Neural cell (in vitro differentiated cells): ENCODE results near the gene CENPV. TPM values are rescaled to one million over a fixed set of nuclear protein-coding genes. Genes with fewer than 3 reads are reported as not detected.

Experiments used
- H2AFZ ChIP-seq: fragments of 200-600, 300-800 bp; sonication (generic), shearing (Covaris generic); 2 replicates; pipeline ENCODE4 v1.6.0; 2014; ENCODE audit warnings: low read depth, mild to moderate bottlenecking, antibody characterized with exemption, low read length, moderate library complexity
- H3F3A ChIP-seq: fragments of 200-600 bp; shearing (Covaris generic); 2 replicates; pipeline ENCODE4 v1.6.1; 2016; ENCODE audit warnings: mild to moderate bottlenecking, moderate library complexity, mixed read lengths, antibody characterized with exemption, low read length; ENCODE audit not compliant: insufficient read depth, poor library complexity, severe bottlenecking
- H3K27ac ChIP-seq: fragments of 200-600, 300-800 bp; sonication (generic), shearing (Covaris generic); 2 replicates; pipeline ENCODE4 v1.5.1; 2014; ENCODE audit warnings: mild to moderate bottlenecking, low read length, moderate library complexity
- H3K27me3 ChIP-seq: fragments of 300-800, 200-600 bp; sonication (generic), shearing (Covaris generic); 2 replicates; pipeline ENCODE4 v1.6.0; 2014; ENCODE audit warnings: mild to moderate bottlenecking, low read depth, low read length, moderate library complexity; ENCODE audit not compliant: insufficient read depth
- H3K36me3 ChIP-seq: fragments of 300-800, 200-600 bp; sonication (generic), shearing (Covaris generic); 2 replicates; pipeline ENCODE4 v1.5.1; 2014; ENCODE audit warnings: mild to moderate bottlenecking, antibody characterized with exemption, low read length, moderate library complexity; ENCODE audit not compliant: insufficient read depth
- H3K4me2 ChIP-seq: fragments of 300-800, 200-600 bp; sonication (generic), shearing (Covaris generic); 2 replicates; pipeline ENCODE4 v1.6.0; 2014; ENCODE audit warnings: mild to moderate bottlenecking, low read length
- H3K4me3 ChIP-seq: fragments of 300-800, 200-600 bp; sonication (generic), shearing (Covaris generic); 2 replicates; pipeline ENCODE4 v1.5.1; 2014; ENCODE audit warnings: mild to moderate bottlenecking, low read length, moderate library complexity
- H3K79me2 ChIP-seq: fragments of 200-600 bp; shearing (Covaris generic); replicated peaks from 2 replicates; pipeline ENCODE4 v1.6.0; 2014; ENCODE audit warnings: mild to moderate bottlenecking, low read length, moderate library complexity; ENCODE audit not compliant: insufficient read depth
- H3K9ac ChIP-seq: fragments of 300-800, 200-600 bp; sonication (generic), shearing (Covaris generic); 2 replicates; pipeline ENCODE4 v1.6.1; 2016; ENCODE audit warnings: mild to moderate bottlenecking, low read length, mixed read lengths
- H3K9me2 ChIP-seq: fragments of 200-600 bp; shearing (Covaris generic); 2 replicates; pipeline ENCODE4 v1.6.1; 2016; ENCODE audit warnings: mild to moderate bottlenecking, low read length, mixed read lengths; ENCODE audit not compliant: insufficient read depth
- H3K9me3 ChIP-seq: fragments of 200-600, 300-800 bp; sonication (generic), shearing (Covaris generic); 2 replicates; pipeline ENCODE4 v1.6.1; 2016; ENCODE audit warnings: mild to moderate bottlenecking, mixed run types, low read length, moderate library complexity, mixed read lengths
- H4K20me1 ChIP-seq: fragments of 200-600 bp; shearing (Covaris generic); 2 replicates; pipeline ENCODE4 v1.6.1; 2016; ENCODE audit warnings: mild to moderate bottlenecking, mixed run types; ENCODE audit not compliant: insufficient read depth
- EP300 ChIP-seq: fragments of 450-650 bp; conservative IDR thresholded peaks from 2 replicates; pipeline ENCODE4 v1.6.1; 2014; ENCODE audit warnings: antibody characterized with exemption, mild to moderate bottlenecking, moderate library complexity; ENCODE audit not compliant: poor library complexity, severe bottlenecking
- EZH2 ChIP-seq: fragments of 200-600, 300-800 bp; shearing (Covaris generic), sonication (generic); IDR thresholded peaks from 2 replicates; pipeline ENCODE4 v1.6.1; 2014; ENCODE audit warnings: antibody characterized with exemption, low read length, borderline replicate concordance, mild to moderate bottlenecking; ENCODE audit not compliant: insufficient read depth, poor library complexity, severe bottlenecking
- MXI1 ChIP-seq: fragments of 450-650 bp; conservative IDR thresholded peaks from 2 replicates; pipeline ENCODE4 v1.6.1; 2014; ENCODE audit warnings: antibody characterized with exemption, mild to moderate bottlenecking; ENCODE audit not compliant: poor library complexity, severe bottlenecking
- POLR2AphosphoS5 ChIP-seq: IDR thresholded peaks from 2 replicates; pipeline ENCODE4 v1.6.1; 2012
- RAD21 ChIP-seq: fragments of 450-650 bp; conservative IDR thresholded peaks from 2 replicates; pipeline ENCODE4 v1.6.1; 2014; ENCODE audit warnings: antibody characterized with exemption, mild to moderate bottlenecking, moderate library complexity
- SMC3 ChIP-seq: fragments of 450-650 bp; conservative IDR thresholded peaks from 2 replicates; pipeline ENCODE4 v1.6.1; 2014; ENCODE audit warnings: antibody characterized with exemption, mild to moderate bottlenecking, moderate library complexity; ENCODE audit not compliant: poor library complexity
- TAF1 ChIP-seq: IDR thresholded peaks from 2 replicates; pipeline ENCODE4 v1.6.1; 2012; ENCODE audit warnings: low read depth
- polyA plus RNA-seq: library from polyadenylated mRNA; depleted of rRNA; stranded (reverse); fragments of >200 nt; gene quantifications from 2 replicates; pipeline ENCODE4 v1.2.3, GENCODE V29; 2014
- TF ChIP-seq, protein P1 (sequence below): fragments of 450-650 bp; IDR thresholded peaks from 2 replicates; pipeline ENCODE4 v1.5.1; 2014; ENCODE audit warnings: antibody characterized with exemption, mild to moderate bottlenecking, moderate library complexity; ENCODE audit not compliant: poor library complexity, severe bottlenecking
- TF ChIP-seq, protein P2 (sequence below): IDR thresholded peaks from 2 replicates; pipeline ENCODE4 v1.6.1; 2012; ENCODE audit warnings: borderline replicate concordance

The CENPV gene
- polyA plus RNA-seq, 1 donor from 2014 or later = 291 TPM

DNA sequence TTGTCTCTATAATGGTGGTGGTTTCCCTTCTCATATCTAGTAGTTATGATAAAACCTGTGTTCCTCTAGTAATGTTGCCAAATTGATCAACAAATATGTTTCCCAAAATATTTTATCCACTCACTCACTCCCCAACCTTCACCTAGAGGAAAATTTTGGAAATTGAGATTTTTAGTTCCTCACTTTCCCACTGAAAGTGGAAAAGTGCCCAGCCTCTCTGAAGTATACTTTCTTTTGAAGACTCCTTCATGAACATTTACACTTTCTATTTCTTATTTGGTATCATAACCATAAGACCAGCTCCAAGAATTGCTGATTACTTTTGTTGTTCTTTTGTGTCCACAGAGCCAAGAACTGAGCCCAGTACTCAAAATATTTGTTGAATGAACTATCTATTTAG is 5.1 kb upstream of the CENPV start:
- no peaks in the 10 kb centered on the region for H3K79me2 ChIP-seq
- H3K9me2 ChIP-seq = no peaks in the 10 kb centered on the region
- H3F3A ChIP-seq = no peaks in the 10 kb centered on the region
- H3K4me2 ChIP-seq = no peak overlapping the region
- TF ChIP-seq MXI1 = no peak
- no peak for TF ChIP-seq TAF1
- TF ChIP-seq, protein P1, sequence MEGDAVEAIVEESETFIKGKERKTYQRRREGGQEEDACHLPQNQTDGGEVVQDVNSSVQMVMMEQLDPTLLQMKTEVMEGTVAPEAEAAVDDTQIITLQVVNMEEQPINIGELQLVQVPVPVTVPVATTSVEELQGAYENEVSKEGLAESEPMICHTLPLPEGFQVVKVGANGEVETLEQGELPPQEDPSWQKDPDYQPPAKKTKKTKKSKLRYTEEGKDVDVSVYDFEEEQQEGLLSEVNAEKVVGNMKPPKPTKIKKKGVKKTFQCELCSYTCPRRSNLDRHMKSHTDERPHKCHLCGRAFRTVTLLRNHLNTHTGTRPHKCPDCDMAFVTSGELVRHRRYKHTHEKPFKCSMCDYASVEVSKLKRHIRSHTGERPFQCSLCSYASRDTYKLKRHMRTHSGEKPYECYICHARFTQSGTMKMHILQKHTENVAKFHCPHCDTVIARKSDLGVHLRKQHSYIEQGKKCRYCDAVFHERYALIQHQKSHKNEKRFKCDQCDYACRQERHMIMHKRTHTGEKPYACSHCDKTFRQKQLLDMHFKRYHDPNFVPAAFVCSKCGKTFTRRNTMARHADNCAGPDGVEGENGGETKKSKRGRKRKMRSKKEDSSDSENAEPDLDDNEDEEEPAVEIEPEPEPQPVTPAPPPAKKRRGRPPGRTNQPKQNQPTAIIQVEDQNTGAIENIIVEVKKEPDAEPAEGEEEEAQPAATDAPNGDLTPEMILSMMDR = no peak
- TF ChIP-seq RAD21 = no peak
- TF ChIP-seq SMC3 = no peak
- no peak for TF ChIP-seq POLR2AphosphoS5
- TF ChIP-seq EZH2 = no peak
- TF ChIP-seq EP300 = no peak
- TF ChIP-seq, protein P2, sequence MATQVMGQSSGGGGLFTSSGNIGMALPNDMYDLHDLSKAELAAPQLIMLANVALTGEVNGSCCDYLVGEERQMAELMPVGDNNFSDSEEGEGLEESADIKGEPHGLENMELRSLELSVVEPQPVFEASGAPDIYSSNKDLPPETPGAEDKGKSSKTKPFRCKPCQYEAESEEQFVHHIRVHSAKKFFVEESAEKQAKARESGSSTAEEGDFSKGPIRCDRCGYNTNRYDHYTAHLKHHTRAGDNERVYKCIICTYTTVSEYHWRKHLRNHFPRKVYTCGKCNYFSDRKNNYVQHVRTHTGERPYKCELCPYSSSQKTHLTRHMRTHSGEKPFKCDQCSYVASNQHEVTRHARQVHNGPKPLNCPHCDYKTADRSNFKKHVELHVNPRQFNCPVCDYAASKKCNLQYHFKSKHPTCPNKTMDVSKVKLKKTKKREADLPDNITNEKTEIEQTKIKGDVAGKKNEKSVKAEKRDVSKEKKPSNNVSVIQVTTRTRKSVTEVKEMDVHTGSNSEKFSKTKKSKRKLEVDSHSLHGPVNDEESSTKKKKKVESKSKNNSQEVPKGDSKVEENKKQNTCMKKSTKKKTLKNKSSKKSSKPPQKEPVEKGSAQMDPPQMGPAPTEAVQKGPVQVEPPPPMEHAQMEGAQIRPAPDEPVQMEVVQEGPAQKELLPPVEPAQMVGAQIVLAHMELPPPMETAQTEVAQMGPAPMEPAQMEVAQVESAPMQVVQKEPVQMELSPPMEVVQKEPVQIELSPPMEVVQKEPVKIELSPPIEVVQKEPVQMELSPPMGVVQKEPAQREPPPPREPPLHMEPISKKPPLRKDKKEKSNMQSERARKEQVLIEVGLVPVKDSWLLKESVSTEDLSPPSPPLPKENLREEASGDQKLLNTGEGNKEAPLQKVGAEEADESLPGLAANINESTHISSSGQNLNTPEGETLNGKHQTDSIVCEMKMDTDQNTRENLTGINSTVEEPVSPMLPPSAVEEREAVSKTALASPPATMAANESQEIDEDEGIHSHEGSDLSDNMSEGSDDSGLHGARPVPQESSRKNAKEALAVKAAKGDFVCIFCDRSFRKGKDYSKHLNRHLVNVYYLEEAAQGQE = no peak
- H3K4me3 ChIP-seq = no peak overlapping the region
- H4K20me1 ChIP-seq = no peaks in the 10 kb centered on the region
- no peaks in the 10 kb centered on the region for H3K36me3 ChIP-seq
- no peaks in the 10 kb centered on the region for H3K9me3 ChIP-seq
- H3K27ac ChIP-seq = no peak overlapping the region
- H3K27me3 ChIP-seq = no peaks in the 10 kb centered on the region
- H3K9ac ChIP-seq = no peak overlapping the region
- H2AFZ ChIP-seq = no peak overlapping the region

DNA sequence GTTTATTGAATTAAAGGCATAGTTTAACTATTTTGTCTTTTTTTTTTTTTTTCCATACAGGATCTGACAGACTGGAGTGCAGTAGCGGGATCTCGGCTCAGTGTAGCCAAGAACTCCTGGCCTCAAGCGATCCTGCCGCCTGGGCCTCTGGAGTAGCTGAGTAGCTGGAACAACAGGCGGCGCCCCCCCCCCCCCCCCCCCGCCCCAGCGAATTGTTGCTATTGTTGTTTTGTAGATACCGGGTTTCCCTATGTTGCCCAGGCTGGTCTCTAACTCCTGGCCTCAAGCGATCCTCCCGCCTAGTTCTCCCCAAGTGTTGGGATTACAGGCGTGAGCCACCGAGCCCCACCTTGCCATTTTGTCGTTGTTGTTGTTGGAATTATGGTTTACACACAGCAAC is 1.3 kb upstream of the CENPV start:
- H3K27ac ChIP-seq = no peak overlapping the region
- H3K9me3 ChIP-seq = no peaks in the 10 kb centered on the region
- H3K9me2 ChIP-seq = no peaks in the 10 kb centered on the region
- no peak overlapping the region for H3K4me3 ChIP-seq
- no peaks in the 10 kb centered on the region for H4K20me1 ChIP-seq
- H2AFZ ChIP-seq = no peak overlapping the region
- no peak overlapping the region for H3K9ac ChIP-seq
- peaks cover 26% of the 10 kb centered on the region for H3K79me2 ChIP-seq
- peaks cover 5% of the 10 kb centered on the region for H3F3A ChIP-seq
- H3K4me2 ChIP-seq = no peak overlapping the region
- no peaks in the 10 kb centered on the region for H3K27me3 ChIP-seq
- no peaks in the 10 kb centered on the region for H3K36me3 ChIP-seq
- no peak for TF ChIP-seq MXI1
- TF ChIP-seq TAF1 = no peak
- no peak for TF ChIP-seq EZH2
- TF ChIP-seq EP300 = no peak
- TF ChIP-seq, protein P2 = no peak
- TF ChIP-seq, protein P1 = no peak
- TF ChIP-seq POLR2AphosphoS5 = no peak
- no peak for TF ChIP-seq SMC3
- no peak for TF ChIP-seq RAD21
